ENCODE measurements around the gene RPL27A.

Gene RPL27A

GRCh38 chr11:8682303-8683114 lies at the start of gene RPL27A, which contains the start of gene TRIM66:
TSS of gene RPL27A (plus strand) at chr11:8682792. CDS start at chr11:8682814, 22 bp downstream.
TSS of gene TRIM66 (minus strand) at chr11:8682665. CDS start at chr11:8672274, 10,391 bp downstream.
- no peak for TF ChIP-seq CTCF (IDR thresholded peaks at IDR 0.05; ENCODE audit: extremely low read depth, missing control alignments)
- DNase-seq (ENCODE audit: low spot score): peak; percentile 92

- no peak for TF ChIP-seq CTCF (IDR thresholded peaks at IDR 0.05; ENCODE audit: extremely low read depth, missing control alignments)
- no peak for DNase-seq (ENCODE audit: low spot score)
These were observed 48.1 kb upstream of the RPL27A start for GRCh38 chr11:8634498-8634897.

GRCh38 chr11:8636127-8636526 lies 46.5 kb upstream of the RPL27A start:
- DNase-seq (ENCODE audit: low spot score): no peak

GRCh38 chr11:8638300-8638699 lies 44.3 kb upstream of the RPL27A start:
- TF ChIP-seq CTCF (IDR thresholded peaks at IDR 0.05; ENCODE audit: extremely low read depth, missing control alignments): no peak
- DNase-seq (ENCODE audit: low spot score): no peak

More at GRCh38 chr11:8636127-8636526, 46.5 kb upstream of the RPL27A start:
- no peak for TF ChIP-seq CTCF (IDR thresholded peaks at IDR 0.05; ENCODE audit: extremely low read depth, missing control alignments)

- DNase-seq (ENCODE audit: low spot score): no peak
- TF ChIP-seq CTCF (IDR thresholded peaks at IDR 0.05; ENCODE audit: extremely low read depth, missing control alignments): no peak
These were observed 42.9 kb upstream of the RPL27A start for GRCh38 chr11:8639655-8640054.

GRCh38 chr11:8640267-8640906 lies 42.2 kb upstream of the RPL27A start:
- no peak for DNase-seq (ENCODE audit: low spot score)
- TF ChIP-seq CTCF (IDR thresholded peaks at IDR 0.05; ENCODE audit: extremely low read depth, missing control alignments): no peak

GRCh38 chr11:8641332-8641731 lies 41.3 kb upstream of the RPL27A start:
- no peak for TF ChIP-seq CTCF (IDR thresholded peaks at IDR 0.05; ENCODE audit: extremely low read depth, missing control alignments)
- no peak for DNase-seq (ENCODE audit: low spot score)

Measured in GM20000 (cell line).